ENCODE measurements around the gene EXOC3. TPM values are rescaled to one million over a fixed set of nuclear protein-coding genes. Genes with fewer than 3 reads are reported as not detected.

EXOC3 gene
- total RNA-seq, 1 experiment from 2014 or later: 63.8 TPM

DNA sequence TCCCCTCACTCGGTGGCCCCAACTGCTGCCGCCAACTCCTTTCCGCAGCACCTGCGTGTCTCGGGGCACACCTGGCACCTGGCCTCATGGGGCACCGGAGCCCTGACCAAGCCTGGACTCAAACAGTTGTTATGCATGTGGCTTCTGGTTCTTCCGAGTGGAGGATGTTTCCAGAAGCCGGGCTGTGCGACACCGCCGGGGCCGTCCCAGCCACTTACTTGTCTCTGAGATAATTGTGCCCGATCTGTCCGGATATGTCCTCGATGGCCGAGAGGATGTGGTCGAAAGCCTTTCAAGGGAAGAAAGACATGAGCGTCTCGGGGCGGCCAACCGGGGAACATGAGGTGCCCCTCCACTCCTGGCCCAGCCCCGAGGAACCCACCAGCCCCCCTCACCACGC lies 38.4 kb downstream of the EXOC3 start:
- no peaks in the 10 kb centered on the region for H3K9me3 Mint-ChIP-seq (ENCODE audit: low read depth, unreplicated experiment)
- peaks cover 25% of the 10 kb centered on the region for H3K27me3 Mint-ChIP-seq (ENCODE audit: unreplicated experiment)
- H3K36me3 Mint-ChIP-seq (ENCODE audit: insufficient read depth, unreplicated experiment): peaks cover 9% of the 10 kb centered on the region
- CTCF ChIA-PET: no interaction called here
- DNase-seq: no peak
- BruUV-seq (replicated peaks): no TSS peak
- intact Hi-C loops (cut with micrococcal nuclease; ENCODE audit: unreplicated experiment): no loop called here
- no peak overlapping the region for H3K27ac Mint-ChIP-seq (ENCODE audit: unreplicated experiment)
- H3K4me3 Mint-ChIP-seq (ENCODE audit: low read depth, unreplicated experiment): no peak overlapping the region
- no peak for TF ChIP-seq CTCF (IDR thresholded peaks at IDR 0.05; ENCODE audit: unreplicated experiment)
- H3K4me1 Mint-ChIP-seq (ENCODE audit: low read depth, unreplicated experiment): no peaks in the 10 kb centered on the region

GRCh38 chr5:482021-482420 lies 39.0 kb downstream of the EXOC3 start:
- CTCF ChIA-PET: no interaction called here
- Mint-ChIP-seq H3K36me3 (ENCODE audit: insufficient read depth, unreplicated experiment) (peaks cover 9% of the 10 kb centered on the region), H3K9me3 (ENCODE audit: low read depth, unreplicated experiment) (no peaks in the 10 kb centered on the region), H3K4me1 (ENCODE audit: low read depth, unreplicated experiment) (no peaks in the 10 kb centered on the region), H3K4me3 (ENCODE audit: low read depth, unreplicated experiment) (no peak overlapping the region), H3K27ac (ENCODE audit: unreplicated experiment) (no peak overlapping the region), H3K27me3 (ENCODE audit: unreplicated experiment) (peaks cover 18% of the 10 kb centered on the region)
- TF ChIP-seq CTCF (IDR thresholded peaks at IDR 0.05; ENCODE audit: unreplicated experiment): no peak
- intact Hi-C loops (cut with micrococcal nuclease; ENCODE audit: unreplicated experiment): no loop called here
- no TSS peak for BruUV-seq (replicated peaks)
- DNase-seq: no peak

DNA sequence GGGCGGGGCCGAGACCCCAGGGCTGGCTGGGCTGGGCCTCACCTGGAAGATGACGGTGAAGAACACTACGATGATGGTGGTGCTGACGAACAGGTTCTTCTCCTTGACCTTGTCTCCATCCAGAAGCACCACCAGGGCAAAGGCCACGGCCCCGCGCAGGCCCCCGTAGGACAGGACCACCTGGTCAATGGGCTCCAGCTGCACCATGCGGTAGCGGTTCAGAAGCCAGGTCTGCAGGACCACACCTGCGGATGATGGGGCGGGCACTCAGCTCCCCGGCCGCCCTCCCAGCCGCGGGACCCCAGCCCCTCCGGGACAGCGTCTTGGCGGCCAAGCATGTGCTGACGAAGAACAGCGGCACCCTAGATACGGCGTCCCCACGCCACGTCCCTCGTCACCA lies 39.5 kb downstream of the EXOC3 start:
- no peaks in the 10 kb centered on the region for H3K9me3 Mint-ChIP-seq (ENCODE audit: low read depth, unreplicated experiment)
- peaks cover 13% of the 10 kb centered on the region for H3K27me3 Mint-ChIP-seq (ENCODE audit: unreplicated experiment)
- peaks cover 9% of the 10 kb centered on the region for H3K36me3 Mint-ChIP-seq (ENCODE audit: insufficient read depth, unreplicated experiment)
- no TSS peak for BruUV-seq (replicated peaks)
- no peak overlapping the region for H3K27ac Mint-ChIP-seq (ENCODE audit: unreplicated experiment)
- intact Hi-C loops (cut with micrococcal nuclease; ENCODE audit: unreplicated experiment): no loop called here
- TF ChIP-seq CTCF (IDR thresholded peaks at IDR 0.05; ENCODE audit: unreplicated experiment): no peak
- no peak overlapping the region for H3K4me3 Mint-ChIP-seq (ENCODE audit: low read depth, unreplicated experiment)
- CTCF ChIA-PET: no interaction called here
- DNase-seq: no peak
- H3K4me1 Mint-ChIP-seq (ENCODE audit: low read depth, unreplicated experiment): no peaks in the 10 kb centered on the region

GRCh38 chr5:483011-483410 lies 40.0 kb downstream of the EXOC3 start:
- no peak for TF ChIP-seq CTCF (IDR thresholded peaks at IDR 0.05; ENCODE audit: unreplicated experiment)
- Mint-ChIP-seq H3K36me3 (ENCODE audit: insufficient read depth, unreplicated experiment) (peaks cover 9% of the 10 kb centered on the region), H3K27ac (ENCODE audit: unreplicated experiment) (no peak overlapping the region), H3K4me1 (ENCODE audit: low read depth, unreplicated experiment) (no peaks in the 10 kb centered on the region), H3K4me3 (ENCODE audit: low read depth, unreplicated experiment) (no peak overlapping the region), H3K9me3 (ENCODE audit: low read depth, unreplicated experiment) (no peaks in the 10 kb centered on the region), H3K27me3 (ENCODE audit: unreplicated experiment) (peaks cover 8% of the 10 kb centered on the region)
- intact Hi-C loops (cut with micrococcal nuclease; ENCODE audit: unreplicated experiment): no loop called here
- CTCF ChIA-PET: no interaction called here
- BruUV-seq (replicated peaks): no TSS peak
- DNase-seq: no peak
